Hepatocyte (in vitro differentiated cells): Measurements from ENCODE around the gene GYS1. TPM values are rescaled to one million over a fixed set of nuclear protein-coding genes. Genes with fewer than 3 reads are reported as not detected.

Source experiments
- DNase-seq: peaks from one replicate; pipeline ENCODE4 v3.0.0-alpha.2; 2016; ENCODE audit warnings: low spot score
- H2AFZ ChIP-seq: fragments of 200-600 bp; sonication (generic); 2 replicates; pipeline ENCODE4 v1.6.0; 2016; ENCODE audit warnings: antibody characterized with exemption, mild to moderate bottlenecking
- H3K27ac ChIP-seq: fragments of 200-600 bp; sonication (generic); 2 replicates; pipeline ENCODE4 v1.5.1; 2016; ENCODE audit warnings: mild to moderate bottlenecking
- H3K27me3 ChIP-seq: fragments of 200-600 bp; sonication (generic); 2 replicates; pipeline ENCODE4 v1.6.1; 2016
- H3K36me3 ChIP-seq: fragments of 200-600 bp; sonication (generic); replicated peaks from 2 replicates; pipeline ENCODE4 v1.5.1; 2016; ENCODE audit warnings: low read depth; ENCODE audit not compliant: insufficient read depth
- H3K4me1 ChIP-seq: fragments of 200-600 bp; sonication (generic); 2 replicates; pipeline ENCODE4 v1.5.1; 2016; ENCODE audit warnings: mild to moderate bottlenecking, moderate library complexity; ENCODE audit not compliant: insufficient read depth
- H3K4me2 ChIP-seq: fragments of 200-600 bp; sonication (generic); 2 replicates; pipeline ENCODE4 v1.6.0; 2016
- H3K4me3 ChIP-seq: fragments of 200-600 bp; sonication (generic); 2 replicates; pipeline ENCODE4 v1.5.1; 2016; ENCODE audit warnings: mild to moderate bottlenecking
- H3K79me2 ChIP-seq: fragments of 200-600 bp; sonication (generic); 2 replicates; pipeline ENCODE4 v1.6.0; 2017; ENCODE audit warnings: mild to moderate bottlenecking
- H3K9me2 ChIP-seq: fragments of 200-600 bp; sonication (generic); replicated peaks from 2 replicates; pipeline ENCODE4 v1.6.0; 2017; ENCODE audit warnings: mild to moderate bottlenecking; ENCODE audit not compliant: insufficient read depth
- H3K9me3 ChIP-seq: fragments of 200-600 bp; sonication (generic); 2 replicates; pipeline ENCODE4 v1.5.1; 2016; ENCODE audit warnings: low read depth, mild to moderate bottlenecking
- H4K20me1 ChIP-seq: fragments of 200-600 bp; sonication (generic); 2 replicates; pipeline ENCODE4 v1.6.0; 2016; ENCODE audit warnings: mild to moderate bottlenecking; ENCODE audit not compliant: insufficient read depth, poor library complexity, severe bottlenecking
- CTCF ChIP-seq: fragments of 200-600 bp; sonication (generic); IDR thresholded peaks from 2 replicates; pipeline ENCODE4 v1.5.1; 2016; ENCODE audit warnings: antibody characterized with exemption, mild to moderate bottlenecking; ENCODE audit not compliant: poor library complexity
- EZH2 ChIP-seq: fragments of 200-600 bp; sonication (generic); IDR thresholded peaks from 2 replicates; pipeline ENCODE4 v1.6.1; 2016; ENCODE audit warnings: antibody characterized with exemption, mild to moderate bottlenecking, borderline replicate concordance
- EZH2phosphoT487 ChIP-seq: fragments of 200-600 bp; sonication (generic); IDR thresholded peaks from one replicate; pipeline ENCODE4 v1.6.1; 2018; ENCODE audit warnings: antibody characterized with exemption, mild to moderate bottlenecking, low read depth, moderate library complexity; ENCODE audit not compliant: unreplicated experiment, severe bottlenecking
- WGBS: methylation state at CpG from one replicate; pipeline ENCODE4 v1.1.6; 2016; ENCODE audit warnings: low lambda C conversion rate; ENCODE audit errors: missing lambda C conversion rate; 5-methylcytosine and 5-hydroxymethylcytosine counted together
- polyA plus RNA-seq: library from polyadenylated mRNA; unstranded; fragments of >200 nt; fragmentation: Nextera tagmentation; extraction: Ambion mirVana; gene quantifications from 2 replicates; pipeline ENCODE4 v1.2.1, GENCODE V29; 2016
- total RNA-seq: library from RNA; depleted of rRNA; stranded (reverse); fragments of >200 nt; gene quantifications from 2 replicates; pipeline ENCODE4 v1.2.3, GENCODE V29; 2014

GYS1 gene
- total and polyA plus RNA-seq, 2 experiments from 2014 or later, result 37.4 to 45.9 TPM

DNA sequence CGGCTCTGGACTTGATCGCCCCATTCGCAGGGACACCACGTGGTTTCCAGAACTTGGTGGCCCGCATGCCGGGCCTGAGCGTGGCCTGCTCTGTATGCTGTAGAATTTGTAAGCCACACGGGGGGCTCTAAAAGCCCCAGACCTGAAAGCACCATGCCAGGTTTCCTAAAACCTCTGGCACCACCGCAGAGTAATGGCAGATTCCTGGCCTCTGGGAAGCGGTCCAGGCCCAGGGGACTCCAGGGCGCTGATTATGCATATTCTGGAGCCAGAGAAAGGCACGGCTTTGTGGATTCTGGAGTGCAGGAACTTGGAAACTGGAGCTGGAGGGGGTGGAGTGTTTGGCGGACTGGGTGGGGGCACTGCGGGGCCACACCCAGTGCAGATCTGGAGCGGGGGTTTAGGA lies 24.3 kb downstream of the GYS1 start:
- Histone ChIP-seq H3K27me3 (no peaks in the 10 kb centered on the region), H4K20me1 (peaks cover 21% of the 10 kb centered on the region)
- WGBS, result 96% methylated on average over 12 of the region's 15 CpGs

DNA sequence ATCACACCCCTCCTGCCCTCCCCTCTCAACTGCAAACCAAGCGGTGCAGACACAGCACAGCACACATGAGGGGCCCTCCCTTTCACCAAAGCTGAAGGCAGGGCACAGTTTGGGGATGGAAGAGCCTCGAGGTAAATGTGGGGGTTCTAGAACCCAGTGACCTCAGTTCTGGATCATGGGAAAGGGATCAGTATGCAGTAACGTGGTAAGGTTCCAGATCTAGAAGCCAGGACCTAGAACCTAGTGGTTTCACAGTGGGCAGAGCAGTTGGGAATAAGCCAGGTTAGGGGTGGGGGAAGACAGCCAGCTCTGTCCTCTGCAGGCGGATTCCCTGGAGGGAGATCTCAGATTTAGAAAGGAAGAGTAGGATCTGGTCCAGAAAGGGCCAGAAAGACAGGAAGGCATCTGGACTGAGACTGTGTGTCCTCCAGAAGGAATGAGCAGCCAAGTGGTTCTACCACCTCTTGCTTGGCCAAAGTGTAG lies 24.9 kb downstream of the GYS1 start:
- Histone ChIP-seq H2AFZ (no peak overlapping the region), H3K4me2 (peak overlapping the region; percentile 85), H3K27ac (peak overlapping the region; percentile 83), H3K4me3 (no peak overlapping the region), H3K9me2 (no peaks in the 10 kb centered on the region), H3K4me1 (peaks cover 16% of the 10 kb centered on the region), H4K20me1 (peaks cover 21% of the 10 kb centered on the region), H3K9me3 (no peaks in the 10 kb centered on the region), H3K36me3 (no peaks in the 10 kb centered on the region), H3K79me2 (peaks cover 20% of the 10 kb centered on the region), H3K27me3 (no peaks in the 10 kb centered on the region)
- no peak for DNase-seq
- TF ChIP-seq EZH2, result no peak
- no peak for TF ChIP-seq CTCF
- no peak for TF ChIP-seq EZH2phosphoT487
- 88% methylated on average over 4 of the region's 4 CpGs for WGBS

More for the DNA sequence above, 24.3 kb downstream of the GYS1 start:
- DNase-seq, result no peak
- Histone ChIP-seq H3K27ac (no peak overlapping the region), H3K4me1 (peaks cover 11% of the 10 kb centered on the region), H3K4me2 (no peak overlapping the region), H2AFZ (no peak overlapping the region), H3K79me2 (peaks cover 20% of the 10 kb centered on the region), H3K4me3 (no peak overlapping the region), H3K9me2 (no peaks in the 10 kb centered on the region), H3K36me3 (no peaks in the 10 kb centered on the region), H3K9me3 (no peaks in the 10 kb centered on the region)
- no peak for TF ChIP-seq EZH2
- no peak for TF ChIP-seq EZH2phosphoT487
- no peak for TF ChIP-seq CTCF

GRCh38 chr19:48967346-48968178 lies 25.5 kb downstream of the GYS1 start:
- Histone ChIP-seq H3K9me3 (no peaks in the 10 kb centered on the region), H2AFZ (no peak overlapping the region), H3K4me3 (peak overlapping the region; percentile 83), H3K4me2 (peak overlapping the region; percentile 85), H3K36me3 (no peaks in the 10 kb centered on the region), H3K4me1 (peaks cover 17% of the 10 kb centered on the region), H4K20me1 (peaks cover 21% of the 10 kb centered on the region), H3K9me2 (no peaks in the 10 kb centered on the region), H3K79me2 (peaks cover 20% of the 10 kb centered on the region), H3K27ac (peak overlapping the region; percentile 83), H3K27me3 (no peaks in the 10 kb centered on the region)
- DNase-seq, result peak; percentile 71
- TF ChIP-seq EZH2 (no peak), CTCF (no peak), EZH2phosphoT487 (no peak)
- 83% methylated on average over 14 of the region's 14 CpGs for WGBS
